ENCODE data around the gene NUBPL.

DNA sequence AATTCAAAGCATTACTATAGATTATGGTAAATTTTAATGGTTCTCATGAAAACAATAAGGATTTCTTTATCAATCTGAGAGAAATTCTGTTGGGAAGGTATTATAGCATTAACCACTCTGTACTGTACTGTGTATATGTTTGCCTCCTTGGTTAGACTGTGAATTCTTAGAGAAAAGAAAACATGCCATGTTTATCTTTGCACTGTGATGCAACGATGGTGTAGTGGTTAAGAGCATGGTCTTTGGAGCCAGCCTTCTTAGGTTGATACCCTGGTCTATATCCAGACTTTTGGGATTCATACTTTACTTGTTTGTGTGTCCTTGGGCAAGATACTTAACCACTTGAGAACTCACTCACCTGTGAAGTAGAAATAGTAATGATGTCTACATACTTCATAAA is 32.2 kb upstream of the NUBPL start:
- no peak for TF ChIP-seq SUZ12 (IDR thresholded peaks at IDR 0.05; ENCODE audit: extremely low read depth, insufficient read depth, insufficient read length)
- no peak for TF ChIP-seq ZNF274 (IDR thresholded peaks at IDR 0.05; ENCODE audit: low read depth, low read length)
